ENCODE measurements around the gene SLC35F1. TPM values are rescaled to one million over a fixed set of nuclear protein-coding genes. Genes with fewer than 3 reads are reported as not detected.

SLC35F1 gene
- total RNA-seq, 1 experiment from 2014 or later: not detected

DNA sequence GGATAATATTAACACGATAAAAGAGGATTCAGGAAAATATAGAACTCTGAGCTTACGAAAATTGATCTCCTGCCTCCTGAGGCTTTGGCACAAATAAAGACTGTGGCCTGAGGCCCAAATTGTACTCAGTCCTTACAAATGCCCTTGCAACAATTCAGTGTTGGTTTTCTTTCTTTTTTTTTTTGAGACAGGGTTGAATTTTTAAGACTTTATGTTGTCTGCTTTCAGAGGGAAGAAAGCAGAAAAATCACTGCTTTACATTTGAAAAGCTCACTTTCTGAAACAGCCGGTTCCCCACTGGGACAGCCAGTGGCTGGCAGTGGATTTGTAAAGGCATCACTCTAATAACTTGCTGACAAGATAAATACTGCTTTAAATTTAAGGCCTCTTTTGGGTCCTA, 290.5 kb downstream of the SLC35F1 start:
- no peak for DNase-seq (ENCODE audit: low spot score)

DNA sequence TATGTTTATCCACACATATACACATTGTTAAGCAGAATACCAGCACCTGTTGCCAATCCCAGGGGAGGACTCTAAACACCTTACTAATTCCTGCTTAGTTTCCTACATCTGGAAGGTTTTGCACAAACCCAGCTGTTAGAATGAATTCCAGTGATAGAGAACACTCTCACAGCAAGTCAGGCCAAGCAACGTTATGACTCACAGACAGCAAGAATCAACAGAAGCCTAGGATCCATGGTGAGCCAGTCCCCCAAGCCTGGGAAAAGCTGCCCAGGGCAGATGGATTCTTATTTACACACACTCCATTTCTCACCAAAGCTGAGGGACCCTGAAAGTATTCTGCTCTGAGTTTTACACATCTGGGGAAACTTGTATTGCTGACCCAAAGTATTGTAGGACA, 291.7 kb downstream of the SLC35F1 start:
- no peak for DNase-seq (ENCODE audit: low spot score)

DNA sequence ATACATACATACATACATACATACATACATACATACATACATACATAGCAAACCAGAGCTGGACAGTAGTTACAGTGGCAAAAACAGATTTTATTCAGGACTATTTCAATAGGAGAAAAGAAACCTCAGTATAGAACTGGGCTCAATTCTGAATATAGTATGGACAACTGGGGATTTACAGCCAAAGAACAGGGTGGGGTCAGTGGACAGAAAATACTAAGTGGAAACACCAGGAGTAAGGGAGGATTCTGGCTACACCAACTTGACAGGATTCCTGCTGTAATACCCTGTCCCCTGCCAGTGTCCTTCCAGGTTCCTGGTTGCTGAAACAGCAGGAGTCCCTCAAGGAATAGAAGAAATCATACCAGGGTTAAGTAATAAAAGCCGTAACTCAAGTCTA, 293.1 kb downstream of the SLC35F1 start:
- no peak for DNase-seq (ENCODE audit: low spot score)

DNA sequence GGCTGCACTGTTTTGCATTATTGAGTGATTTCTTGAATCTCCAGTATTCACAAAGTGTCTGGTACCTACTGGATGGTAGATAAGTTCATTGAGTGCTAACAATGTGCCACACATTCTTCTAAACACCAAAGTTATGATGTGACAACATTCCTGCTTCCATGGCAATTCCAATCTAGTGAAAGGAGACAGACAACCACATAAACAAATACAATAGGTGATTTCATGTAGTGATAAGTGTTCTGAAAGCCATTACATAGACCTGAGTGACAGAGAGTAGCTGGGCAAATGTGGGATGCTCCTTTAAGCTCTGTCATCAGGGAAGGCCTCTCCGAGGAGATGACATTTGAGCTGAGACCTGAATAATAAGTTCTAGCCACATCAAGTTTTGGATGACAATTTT, 295.5 kb downstream of the SLC35F1 start:
- no peak for DNase-seq (ENCODE audit: low spot score)

DNA sequence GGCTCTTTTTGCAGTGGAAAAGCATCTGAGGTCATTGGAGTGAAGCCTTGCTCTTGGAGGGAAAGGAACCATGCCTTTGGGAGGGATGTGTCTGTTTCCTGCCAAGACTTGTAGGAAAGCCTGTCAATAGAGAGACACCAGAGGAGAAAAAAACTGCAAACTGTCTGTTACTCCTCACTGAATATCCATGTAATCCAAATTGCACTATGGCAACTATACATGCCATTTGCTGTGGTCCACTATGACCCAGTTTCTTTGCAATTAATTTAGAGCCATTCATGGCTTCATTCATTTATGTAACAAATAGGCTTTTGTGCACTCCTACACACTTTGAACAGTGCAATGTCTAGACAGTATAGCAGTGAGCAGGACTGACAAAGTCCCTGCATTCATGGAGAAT, 296.5 kb downstream of the SLC35F1 start:
- no peak for DNase-seq (ENCODE audit: low spot score)

DNA sequence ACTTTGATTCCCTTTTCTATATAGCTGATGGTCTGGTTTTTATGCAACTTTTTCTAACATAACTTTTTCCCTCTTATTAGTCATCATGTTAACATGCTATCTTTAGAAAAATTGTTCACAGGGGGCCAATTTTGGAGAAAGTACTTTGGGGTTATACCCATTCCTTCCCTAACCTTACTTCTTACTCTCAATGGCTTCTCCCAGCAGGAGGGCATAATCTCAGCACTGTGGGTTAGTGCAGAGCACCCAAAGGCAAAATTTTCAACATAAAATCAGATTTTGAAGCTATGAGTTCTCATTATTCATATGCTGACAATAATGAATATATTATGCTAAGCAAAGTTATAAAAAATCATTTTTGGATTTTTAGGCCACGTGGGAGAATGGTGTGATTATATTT, 299.2 kb downstream of the SLC35F1 start:
- no peak for DNase-seq (ENCODE audit: low spot score)

DNA sequence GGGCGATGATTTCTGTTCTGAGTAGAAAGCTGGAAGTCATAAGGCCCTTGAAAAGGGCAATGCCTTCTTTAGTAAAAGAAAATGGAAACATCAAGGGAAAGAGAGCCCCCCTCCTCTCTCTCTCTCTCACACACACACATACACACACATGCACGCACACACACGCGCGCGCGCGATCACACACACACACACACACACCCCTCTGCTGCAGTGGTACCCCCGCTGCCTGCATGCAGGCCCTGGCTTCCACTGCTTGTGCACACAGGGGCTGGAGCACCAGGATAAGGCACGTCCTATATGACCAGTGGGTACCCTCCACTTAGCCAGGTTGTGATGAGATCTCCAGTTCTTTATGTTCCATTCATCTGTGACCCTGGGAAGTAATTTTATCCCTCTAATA, 300.9 kb downstream of the SLC35F1 start:
- DNase-seq (ENCODE audit: low spot score): no peak

DNA sequence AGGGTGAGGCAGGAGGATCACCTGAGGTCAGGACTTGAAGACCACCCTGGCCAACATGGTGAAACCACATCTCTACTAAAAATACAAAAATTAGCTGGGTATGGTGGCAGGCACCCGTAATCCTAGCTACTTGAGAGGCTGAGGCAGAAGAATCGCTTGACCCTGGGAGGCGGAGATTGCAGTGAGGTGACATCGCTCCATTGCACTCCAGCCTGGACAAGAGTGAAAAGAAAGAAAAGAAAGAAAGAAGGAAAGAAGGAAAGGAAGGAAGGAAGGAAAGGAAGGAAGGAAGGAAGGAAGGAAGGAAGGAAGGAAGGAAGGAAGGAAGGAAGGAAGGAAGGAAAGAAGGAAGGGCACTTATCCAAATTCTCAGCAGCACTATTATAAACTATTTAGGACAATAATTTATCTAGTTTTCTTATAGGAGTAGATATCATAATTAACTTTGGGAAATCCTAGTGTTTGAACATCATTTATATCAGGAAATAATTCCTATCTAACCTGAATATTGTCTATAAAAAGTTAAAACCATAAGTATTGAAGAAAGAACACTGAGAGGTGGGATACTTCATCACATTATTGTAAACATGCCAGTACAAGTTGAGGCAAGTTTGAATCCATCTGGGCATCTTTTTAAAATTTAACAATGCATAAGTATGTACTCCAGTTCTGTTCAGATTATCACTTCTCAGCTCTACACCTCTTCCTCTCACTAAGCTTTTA, 305.5 kb downstream of the SLC35F1 start:
- no peak for DNase-seq (ENCODE audit: low spot score)

DNA sequence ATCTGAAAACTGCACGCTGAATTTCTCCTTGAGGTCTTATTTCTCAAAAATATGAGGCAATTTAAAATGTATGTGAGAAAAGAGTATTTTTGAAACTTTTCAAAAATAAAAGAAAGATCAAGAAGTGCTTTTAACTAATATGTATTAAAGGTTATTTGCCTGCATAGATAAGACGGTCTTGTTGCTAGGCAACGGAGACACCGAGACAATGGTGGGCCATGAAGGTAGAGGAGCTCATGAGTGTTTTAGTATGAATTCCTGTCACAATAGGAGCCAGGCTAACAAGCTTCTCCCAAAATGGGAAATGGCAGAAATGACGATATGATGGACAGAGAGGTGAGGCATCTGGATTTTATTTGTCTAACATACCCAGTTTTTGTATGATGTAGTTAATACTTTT, 308.2 kb downstream of the SLC35F1 start:
- no peak for DNase-seq (ENCODE audit: low spot score)

DNA sequence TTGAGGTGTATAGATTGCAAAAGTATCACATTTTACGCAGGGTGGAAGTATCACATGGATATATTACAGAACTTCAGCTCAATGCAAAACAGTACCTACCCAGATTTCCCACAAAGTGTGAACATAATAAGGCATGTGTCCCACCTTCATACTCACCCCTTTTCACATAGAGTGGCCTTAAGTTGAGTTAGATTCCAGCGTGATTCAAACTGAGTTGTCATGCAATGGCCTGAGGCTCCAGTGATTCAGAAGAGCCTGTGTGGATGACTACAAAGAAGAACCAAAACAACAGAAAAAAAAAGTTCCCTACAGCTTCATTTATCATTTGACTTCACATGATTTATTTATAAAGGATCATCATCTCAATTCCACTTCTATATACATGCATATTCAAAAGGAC, 309.7 kb downstream of the SLC35F1 start:
- no peak for DNase-seq (ENCODE audit: low spot score)

DNA sequence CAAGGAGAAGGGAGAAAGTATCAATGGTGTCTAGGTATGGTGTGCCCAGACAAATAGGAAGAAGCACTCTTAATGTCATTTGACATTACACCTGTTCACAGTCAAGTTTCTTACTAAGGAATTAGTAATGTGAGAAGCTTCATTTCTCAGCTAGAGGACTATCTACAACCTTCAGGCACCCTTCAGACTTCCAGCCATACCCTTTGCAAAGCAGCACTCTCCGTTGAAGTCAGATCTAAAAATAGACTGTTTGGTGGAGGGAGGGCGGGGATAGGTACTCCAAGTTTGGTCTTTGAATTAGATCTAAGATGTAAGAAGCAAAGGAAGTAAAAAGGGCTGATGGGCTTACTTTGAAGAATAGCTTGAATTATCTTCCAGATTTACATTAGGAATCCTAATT, 311.1 kb downstream of the SLC35F1 start:
- DNase-seq (ENCODE audit: low spot score): no peak

DNA sequence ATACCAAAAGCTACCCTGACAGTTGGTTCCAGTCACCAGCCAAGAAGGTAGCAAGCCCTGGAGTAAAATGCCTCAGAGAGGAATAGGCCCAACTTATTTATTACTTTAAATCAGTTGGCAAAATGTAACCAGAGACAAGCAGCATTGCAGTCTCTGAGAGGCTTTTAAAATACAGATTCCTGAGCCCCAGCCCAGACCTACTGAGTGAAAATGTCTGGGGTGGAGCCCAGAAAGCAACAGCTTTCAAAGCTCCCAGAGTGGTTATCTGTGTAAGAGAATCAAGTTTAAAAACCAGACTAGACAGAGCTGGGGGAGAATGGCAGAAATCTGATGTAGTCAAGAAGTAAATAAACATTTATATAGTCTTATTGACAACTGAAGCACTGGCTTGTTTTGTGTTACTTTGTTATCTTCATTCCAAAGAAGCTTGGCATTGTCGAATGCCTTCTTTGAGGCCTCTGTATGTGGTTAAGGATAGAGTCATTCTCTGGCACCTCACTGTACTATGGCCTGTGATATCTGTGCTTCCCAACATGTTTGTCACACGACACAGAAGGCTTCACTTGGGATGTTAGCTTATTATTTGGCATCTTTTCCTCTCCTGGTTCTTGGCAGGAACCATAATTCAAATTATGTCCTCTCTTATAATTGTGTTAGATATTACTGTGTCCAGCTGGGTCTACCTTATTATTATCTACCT, 313.5 kb downstream of the SLC35F1 start:
- DNase-seq (ENCODE audit: low spot score): no peak

DNA sequence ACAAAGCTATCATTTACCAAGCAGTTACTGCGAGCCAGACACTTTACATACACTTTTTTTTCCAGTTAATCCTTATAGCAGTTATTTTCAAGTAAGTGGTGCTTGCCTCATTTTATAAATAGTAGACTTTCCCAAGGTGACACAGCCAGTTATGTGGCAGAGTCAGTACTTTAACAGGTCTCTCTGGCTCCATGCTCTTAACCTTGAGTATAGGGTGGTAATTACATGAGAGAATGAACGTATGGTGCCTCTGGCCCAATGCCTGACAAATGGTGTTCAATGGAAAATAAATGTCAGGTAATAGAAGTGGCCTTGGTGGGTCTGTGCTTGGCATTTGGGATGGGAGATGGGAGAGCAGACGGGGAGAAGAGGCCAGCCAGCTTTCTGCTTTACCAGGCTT, 316.3 kb downstream of the SLC35F1 start:
- DNase-seq (ENCODE audit: low spot score): no peak

DNA sequence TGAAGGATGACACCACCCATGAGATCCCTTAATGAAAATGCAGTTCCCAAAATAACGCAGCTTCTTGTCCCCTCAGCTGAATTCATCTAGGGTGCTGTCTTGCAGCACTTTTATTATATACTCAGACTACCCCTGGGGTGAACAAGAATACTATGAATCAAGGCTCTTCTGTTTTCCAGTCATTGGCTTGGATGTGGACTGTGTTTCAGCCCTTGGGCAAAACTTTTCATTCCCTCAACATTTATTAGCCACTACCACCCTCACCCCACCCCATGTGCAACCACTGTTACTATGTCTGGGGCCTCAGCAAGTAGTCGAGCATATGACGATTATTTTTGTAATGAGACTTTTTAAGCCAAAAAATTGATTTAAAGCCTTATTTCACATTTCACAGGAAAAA, 321.8 kb downstream of the SLC35F1 start:
- no peak for DNase-seq (ENCODE audit: low spot score)

DNA sequence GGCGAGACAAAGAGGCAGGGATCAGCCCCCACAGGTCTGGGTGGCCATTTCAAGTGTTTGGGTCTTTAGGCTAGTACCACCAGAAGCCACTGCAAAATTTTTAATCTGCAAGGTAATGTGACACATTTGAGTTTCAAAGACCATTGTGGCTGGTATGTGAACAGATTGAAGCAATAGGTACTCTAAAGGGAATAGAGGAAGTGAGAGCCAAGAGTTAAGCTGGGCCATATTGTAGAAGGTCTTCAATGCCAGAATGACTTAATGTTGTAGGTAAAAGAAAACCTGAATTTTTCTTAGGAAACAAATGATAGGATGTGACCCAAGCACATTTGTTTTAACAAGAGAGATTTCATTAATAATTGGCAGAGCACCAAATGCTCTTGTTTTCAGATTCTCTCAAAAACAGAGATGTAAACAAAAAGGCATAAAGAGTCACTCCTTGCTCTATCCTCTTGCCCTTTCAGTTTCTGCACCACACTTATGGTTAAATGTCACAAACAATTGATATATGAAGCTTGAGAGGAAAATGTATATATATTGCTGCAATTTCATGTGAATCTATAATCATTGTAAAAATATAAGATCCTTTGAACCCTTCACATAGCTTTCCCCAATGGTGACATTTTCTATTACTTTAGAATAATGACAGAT, 333.9 kb downstream of the SLC35F1 start:
- DNase-seq (ENCODE audit: low spot score): no peak

DNA sequence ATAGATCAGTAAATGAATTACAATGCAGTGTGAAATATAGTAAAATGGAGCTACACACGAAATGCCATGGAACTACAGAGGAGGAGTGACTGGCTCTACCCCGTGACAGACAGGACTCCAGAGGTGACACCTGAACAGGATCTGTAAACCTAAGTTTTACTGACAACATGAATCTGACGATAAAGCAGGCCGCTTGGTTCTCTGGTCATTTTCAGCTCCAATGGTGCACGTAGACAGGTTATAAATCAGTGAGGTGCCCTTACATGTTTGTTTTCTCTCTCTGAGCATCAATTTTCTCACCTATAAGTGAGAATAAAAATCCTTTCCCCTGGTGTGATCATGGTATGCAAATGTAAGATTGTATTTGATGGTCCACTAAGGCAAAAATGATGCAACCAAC, 339.3 kb downstream of the SLC35F1 start:
- DNase-seq (ENCODE audit: low spot score): no peak

DNA sequence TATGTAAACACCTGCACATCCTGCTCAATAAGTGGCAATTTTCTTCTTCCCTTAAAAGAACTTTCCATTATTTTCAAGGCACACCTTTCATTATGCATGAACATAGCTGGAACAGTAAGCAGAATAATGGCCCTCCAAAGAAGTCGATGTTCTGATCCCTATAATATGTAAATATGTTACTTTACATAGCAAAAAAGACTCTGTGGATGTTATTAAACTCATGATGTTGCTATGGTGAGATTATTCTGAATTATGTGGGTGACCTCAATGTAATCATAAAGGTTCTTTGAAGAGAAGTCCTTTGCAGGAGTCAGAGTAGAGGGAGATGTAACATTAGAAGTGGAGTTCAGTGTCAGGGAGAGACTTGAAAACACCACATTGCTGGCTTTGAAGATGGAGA, 341.1 kb downstream of the SLC35F1 start:
- no peak for DNase-seq (ENCODE audit: low spot score)

DNA sequence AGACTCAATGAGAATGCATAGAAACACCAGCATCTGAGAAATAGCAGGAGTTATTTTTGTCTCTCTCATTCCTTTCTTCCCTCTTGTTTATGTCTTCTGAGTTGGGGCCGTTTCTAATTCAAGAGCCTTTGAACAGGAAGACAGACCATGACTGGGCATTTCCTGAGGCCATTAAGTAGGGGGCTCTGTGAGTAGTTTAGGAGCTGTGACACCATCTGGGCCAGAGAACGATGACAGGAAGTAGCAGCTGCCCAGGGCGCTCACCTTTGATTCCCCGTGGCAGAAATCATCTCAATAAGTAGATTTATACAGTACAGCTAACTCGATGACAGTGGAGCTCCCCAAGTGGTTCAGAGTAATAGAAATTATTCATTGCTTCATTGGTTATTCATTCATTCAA, 342.6 kb downstream of the SLC35F1 start:
- no peak for DNase-seq (ENCODE audit: low spot score)

DNA sequence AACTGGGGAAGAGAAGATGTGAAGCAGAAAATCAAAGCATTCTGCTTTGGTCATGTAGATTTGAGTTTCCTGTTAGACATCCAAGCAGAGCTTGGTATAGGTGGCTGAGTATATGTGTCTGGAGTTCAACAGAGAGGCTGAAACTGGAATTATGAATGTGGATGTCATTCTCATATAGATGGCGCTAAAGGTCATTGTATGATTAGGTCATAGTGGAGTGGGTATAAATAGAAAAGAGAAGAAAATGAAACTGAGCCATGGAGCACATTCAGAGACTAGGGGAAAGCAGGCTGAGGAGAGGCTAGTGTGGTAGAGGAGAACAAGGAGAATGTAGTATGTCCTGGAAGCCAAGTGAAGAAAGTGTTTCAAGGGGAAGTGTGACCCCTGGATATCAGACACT, 345.4 kb downstream of the SLC35F1 start:
- DNase-seq (ENCODE audit: low spot score): no peak

DNA sequence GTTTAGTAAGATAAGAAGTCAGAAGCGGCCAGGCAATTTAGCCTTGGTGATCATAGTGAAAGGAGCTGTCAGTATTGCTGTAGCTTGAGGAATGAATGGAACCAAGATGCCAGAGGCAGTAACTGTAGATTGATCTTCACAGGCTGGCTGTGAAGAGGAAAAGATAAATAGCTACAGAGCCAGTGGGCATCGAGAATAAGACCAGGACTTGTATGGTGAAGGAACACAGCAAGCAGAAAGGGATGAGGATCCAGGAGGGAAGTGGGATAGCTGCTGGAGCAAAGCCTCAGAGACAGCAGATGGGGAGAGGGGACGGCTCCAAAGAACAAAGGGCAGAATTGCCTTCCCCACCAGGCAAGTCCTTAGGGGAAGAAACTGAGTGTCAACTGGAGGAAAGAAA, 346.7 kb downstream of the SLC35F1 start:
- DNase-seq (ENCODE audit: low spot score): no peak

DNA sequence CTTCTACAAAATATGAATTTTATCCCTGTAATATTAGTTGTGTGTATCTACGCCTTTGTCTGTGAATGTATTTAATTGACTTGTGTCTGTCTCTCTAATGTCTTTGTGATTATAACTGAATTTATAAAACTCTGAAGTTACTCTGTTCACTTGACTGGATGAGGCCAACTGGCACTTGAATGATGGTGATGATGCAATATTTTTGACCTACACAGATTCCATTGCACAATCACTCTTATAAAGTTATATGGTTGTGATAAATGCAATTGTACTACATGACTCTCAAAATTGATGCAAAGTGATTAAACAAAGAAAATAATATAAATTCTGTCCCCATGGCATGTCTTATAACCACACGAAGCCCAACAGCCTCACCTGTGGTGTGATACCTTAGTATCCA, 353.8 kb downstream of the SLC35F1 start:
- DNase-seq (ENCODE audit: low spot score): no peak

DNA sequence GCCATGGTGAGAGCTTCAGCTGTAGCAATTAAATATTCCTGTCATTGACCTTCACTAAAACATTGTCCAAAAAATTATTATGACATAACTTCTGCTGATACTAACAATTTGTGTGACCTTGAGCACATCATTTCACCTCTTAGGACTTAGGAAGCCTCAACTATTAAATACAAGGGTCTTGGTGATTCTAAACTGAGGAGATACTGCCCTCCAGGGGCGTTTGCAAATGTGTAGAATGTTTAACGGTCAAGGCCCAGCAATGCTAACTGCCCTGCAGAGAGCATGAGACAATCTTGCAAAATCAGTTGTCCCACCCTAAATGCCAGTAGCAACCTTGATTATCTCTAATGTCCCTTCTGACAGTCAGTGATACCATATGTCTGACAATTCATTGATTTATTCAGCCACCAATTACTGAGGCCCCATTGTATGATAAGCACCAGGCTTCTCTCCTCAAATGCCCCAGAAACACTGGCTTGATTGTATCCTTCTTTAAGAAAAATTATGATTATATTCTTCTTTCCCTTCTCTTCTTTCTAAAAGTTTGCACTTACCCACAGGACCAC, 356.9 kb downstream of the SLC35F1 start:
- no peak for DNase-seq (ENCODE audit: low spot score)

DNA sequence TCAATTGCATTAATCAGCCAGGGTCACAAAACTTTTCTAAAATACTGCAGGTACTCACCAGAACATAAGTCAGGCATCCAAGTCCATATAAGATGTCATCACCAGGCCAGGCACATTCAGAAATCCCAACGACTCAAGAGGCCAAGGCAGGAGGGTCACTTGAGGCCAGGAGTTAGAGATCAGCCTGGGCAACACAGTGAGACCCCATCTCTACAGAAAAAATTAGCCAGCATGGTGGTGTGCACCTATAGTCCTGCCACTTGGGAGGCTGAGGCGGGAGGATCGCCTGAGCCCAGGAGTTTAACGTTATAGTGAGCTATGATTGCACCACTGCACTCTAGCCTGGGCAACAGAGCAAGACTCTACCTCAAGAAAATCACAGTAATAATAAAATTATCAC, 362.6 kb downstream of the SLC35F1 start:
- DNase-seq (ENCODE audit: low spot score): no peak
